GM21619 (cell line): Measurements from ENCODE around the gene TBRG4.

Experiments
- ATAC-seq: cut with Tn5 transposase; IDR thresholded peaks from one replicate; pipeline ENCODE4 v1.9.1; 2021; ENCODE audit not compliant: unreplicated experiment

TBRG4 gene

DNA sequence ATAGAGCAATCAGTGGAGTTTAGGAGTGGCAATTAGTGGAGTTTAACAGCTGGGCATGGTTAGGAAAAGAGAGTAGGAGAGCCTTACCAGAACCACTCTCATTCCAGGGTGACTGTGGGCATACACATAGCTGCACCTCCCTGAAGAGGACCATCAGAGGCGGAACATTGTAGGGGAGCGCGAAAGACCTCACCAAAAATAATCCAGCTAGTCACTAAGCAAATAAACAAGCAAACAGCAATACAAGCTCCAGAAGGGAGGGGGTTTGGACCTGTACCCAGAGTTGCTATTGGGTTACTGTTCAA, 18.6 kb downstream of the TBRG4 start:
- ATAC-seq: no peak

DNA sequence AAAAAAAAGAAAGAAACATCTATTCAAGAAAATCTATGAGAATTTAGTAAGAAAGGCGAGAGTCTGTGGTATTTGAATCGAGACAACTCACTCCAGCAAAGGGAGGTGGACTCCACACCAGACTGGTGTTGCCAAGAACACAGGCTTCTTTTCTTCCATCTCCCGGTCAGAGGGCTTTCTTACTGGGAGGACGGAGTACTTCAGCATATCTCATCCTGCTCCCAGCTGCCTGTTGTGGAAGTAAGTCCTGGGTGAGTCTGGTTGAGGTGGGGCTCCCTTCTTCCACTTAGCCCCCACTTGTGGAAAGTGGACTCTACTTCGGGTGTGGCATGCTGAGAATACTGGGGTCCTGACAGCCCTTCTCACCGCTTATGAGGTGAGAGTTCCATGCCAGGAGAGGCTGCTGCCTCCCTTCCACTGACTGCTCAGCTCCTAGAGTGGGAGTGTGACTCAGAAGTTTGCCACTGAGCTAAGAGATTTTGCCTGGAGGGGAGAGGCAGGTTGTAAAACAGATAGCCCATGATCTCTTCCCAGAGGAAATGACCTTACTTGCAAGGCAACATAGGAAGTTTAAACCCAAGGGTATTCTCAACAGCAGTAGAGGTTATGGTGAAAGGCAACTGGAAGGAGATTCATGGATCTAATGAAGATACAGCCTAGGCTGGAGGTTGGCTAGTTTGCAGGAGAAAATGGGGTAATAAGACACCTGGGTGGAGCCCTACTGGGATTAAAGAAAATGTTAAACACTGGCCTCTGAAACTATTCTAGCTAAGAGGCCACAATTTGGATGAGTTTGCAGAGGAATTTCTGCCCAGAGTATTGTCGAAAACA, 19.2 kb downstream of the TBRG4 start:
- ATAC-seq: no peak

DNA sequence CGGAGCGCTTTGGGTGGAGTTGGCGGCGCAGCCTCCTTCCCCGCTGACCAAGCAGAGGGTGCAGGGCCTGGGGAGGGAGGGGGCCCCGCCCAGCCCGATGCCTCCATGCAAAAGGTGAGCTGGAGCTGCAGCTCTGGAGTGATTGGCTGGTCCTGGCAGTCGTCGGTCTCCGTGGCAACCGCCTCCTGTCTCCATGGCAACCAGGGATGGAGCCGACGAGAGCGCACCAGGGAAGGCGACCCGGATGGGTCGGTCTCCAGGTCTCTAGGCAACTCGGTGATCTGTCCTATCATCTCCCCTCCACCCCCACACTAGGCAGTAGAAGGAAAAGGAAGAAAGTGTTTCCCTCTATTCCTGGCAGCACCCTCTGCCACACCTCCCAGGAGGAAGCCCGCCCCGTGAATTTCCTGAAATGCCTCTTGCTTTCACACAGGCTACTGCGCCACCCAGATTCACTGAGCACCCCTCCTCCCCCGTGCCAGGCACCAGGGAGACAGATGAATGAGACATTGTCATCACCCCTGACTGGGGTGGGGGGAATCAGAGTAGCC, 22.1 kb downstream of the TBRG4 start:
- no peak for ATAC-seq

DNA sequence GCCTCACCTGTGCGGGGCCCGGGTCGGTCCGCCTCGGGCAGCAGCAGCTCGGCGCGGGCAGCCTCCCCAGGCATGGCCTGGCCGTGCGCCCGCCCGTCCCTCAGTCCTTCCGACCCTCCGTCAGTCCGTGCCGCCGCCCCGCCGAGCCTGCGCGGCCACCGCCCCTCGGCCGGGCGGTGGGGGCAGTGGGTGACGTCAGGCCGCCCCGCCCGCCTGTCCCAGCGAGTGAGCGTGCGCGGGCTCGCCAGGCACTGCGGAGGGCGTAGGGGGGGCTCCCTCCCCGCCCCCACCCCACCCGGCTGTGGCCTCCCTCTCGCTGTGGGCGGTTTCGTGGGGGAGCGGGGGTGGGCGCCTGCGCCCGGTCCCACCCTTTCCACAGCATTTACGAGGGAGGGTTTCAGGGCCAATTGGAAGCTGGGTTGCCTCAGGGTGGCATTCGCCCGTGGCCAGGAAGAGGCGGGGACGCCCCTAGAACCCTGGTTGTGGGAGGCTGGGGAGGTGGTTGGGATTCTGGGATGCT, 22.6 kb downstream of the TBRG4 start, which contains the start of gene NACAD:
NACAD (minus strand) TSS at position 149 of the 520 bp plus-strand sequence; CDS start at position 74, 75 bp downstream.
- ATAC-seq: no peak

- no peak for ATAC-seq
These were observed 23.3 kb downstream of the TBRG4 start for GRCh38 chr7:45088146-45088701.

DNA sequence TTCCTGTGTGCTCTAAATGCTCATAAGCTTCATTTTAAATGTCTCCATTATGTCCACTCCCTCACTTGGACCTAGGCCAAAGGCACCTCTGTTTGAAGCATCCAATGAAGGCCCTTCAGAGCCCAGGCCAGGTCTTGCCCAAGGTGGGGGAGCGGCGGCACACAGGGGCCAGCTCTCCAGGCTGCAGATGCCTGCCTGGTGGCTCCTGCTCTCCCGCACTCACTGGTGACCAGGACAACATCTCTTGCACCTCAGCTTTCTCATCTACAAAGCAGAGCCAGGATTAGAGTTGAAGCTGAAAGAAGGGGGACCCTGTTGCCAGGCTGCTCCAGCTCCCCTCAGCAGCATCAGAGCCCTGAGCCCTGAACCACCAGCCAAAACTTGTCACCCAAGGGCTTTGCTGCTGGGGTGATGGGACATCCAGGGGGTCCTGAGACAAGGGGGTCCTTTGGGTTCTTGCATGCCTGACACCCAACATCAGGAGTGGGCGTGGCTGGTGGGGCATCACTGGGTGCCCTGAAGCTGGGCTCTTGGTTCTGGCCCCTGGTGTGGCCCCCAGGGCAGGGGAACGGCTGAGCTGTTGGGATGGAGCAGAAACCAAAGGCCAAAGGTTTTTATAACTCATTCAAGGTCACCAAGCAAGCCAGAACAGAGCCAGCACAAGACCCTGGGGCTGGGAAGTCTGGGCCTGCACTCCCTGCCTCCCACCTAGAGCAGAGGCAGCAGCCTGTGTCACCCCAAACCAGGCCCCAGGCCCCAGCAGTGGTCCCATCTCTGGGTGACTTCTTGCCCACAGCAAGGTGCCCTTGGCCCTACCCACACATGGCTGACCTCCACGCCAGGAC, 24.0 kb downstream of the TBRG4 start:
- no peak for ATAC-seq

DNA sequence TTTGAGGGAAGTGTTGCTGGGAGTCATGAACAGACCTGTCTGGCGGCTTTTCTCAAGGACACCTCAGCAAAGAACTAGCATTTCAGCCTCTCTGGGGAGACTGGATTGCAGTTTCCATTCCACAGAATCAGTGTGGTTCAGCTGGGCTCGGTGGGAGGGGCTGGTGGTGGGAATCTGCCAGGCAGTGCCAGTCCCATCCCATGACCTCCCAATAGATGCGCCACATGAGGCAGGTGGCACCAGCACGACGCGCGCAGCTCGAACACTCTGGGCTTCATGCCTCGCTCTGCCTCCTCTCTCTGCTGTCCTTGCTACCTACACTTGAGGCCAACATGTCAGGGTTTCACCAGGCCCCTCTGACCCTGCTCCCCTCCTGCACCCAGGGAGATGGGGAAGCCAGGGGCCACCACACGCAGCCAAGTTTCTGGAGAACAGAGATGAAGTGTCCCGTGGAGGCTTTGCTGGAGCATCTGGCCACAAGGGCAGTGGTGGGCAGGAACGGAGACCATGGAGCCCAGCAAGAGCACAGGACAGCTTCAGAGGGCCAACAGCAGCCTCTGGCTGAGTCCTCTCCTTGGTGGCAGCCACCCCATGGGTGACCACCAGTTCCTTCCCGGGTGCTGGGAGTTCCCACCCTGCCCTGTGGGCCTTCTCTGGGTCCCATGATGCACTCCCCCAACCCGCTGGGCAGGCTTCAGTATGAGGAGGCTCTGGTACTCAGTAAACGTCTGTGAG, 25.0 kb downstream of the TBRG4 start:
- no peak for ATAC-seq

DNA sequence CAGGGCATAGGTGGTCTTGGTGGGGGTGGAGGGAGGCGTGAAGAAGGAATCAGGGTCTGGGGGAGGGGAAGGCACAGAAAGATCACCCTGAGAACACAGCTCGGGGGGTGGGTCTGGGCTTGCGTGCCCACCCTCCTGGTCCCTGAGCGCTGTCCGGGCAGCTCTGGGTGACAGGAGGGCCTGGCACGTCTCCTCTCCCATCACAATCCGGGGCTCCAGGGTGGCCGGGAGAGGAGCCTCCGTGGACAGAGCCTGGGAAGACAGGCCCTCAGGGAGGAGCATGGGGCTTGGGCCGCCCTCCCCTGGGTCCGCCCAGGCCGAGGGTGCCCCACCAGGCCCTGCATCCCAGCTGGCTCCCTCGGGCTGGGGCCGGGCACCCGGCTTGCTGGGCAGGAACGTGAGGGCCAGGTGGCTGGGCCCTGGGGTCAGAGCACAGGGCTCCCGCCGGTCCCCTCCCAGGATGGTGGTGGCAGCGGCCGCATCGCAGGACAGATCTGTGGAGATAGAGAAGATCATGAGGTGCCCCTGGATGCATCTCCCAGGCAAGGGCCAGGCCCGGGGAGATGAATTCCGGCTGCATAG, 25.8 kb downstream of the TBRG4 start:
- no peak for ATAC-seq

DNA sequence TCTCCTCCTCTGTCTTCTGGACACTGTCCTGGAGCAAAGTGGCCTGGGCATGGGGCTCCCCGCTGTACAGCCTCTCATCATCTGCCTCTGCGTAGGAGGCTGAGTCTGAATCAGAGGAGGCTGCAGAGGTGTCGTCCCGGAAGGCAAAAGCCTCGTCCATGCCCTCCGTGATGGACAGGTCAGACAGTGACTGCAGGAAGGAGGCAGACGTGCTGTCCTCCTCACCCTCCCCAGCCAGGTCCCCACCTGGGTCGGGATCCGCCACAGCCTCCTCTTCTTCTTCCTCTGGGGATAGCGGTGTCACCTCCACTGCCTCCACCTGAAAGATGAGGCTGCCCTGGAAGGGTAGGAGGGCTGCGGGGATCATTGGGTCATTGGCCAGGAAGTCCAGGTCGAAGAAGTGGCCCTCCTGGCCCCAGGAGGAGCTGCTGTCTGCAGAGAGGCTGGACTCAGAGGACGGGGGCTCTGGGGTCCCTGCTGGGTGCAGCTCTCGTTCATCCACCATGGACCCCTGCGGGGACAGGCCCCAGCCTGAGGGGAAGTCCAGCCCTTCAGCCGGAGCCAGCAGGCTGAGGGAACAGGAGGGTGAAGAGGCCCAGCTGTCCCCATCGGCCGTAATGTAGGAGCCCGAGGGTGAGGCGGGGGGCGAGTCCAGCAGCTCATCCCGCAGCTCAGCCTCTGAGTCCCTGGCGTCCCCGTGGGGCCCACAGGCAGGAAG, 26.4 kb downstream of the TBRG4 start:
- no peak for ATAC-seq

DNA sequence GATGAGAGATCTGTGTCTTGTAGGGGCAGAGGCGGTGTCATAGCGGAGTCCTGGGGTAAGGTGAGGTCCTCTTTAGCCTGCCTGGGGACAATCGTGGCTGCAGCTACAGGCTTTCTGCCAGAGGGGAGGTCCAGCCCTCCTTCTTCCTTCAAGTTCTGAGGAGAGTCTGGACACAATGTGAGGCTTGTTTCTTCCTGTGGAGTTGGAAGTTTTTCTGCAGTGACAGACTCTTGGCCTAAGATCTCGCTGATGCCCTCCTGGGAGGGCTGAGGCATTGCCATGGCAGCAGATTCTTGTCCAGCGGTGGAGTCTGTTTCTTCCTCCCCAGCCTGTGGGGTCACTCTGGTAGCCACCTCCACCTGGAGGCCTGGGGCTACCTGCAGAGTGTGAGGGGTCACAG, 27.2 kb downstream of the TBRG4 start:
- ATAC-seq: no peak

GRCh38 chr7:45082831-45083331, 28.6 kb downstream of the TBRG4 start:
- no peak for ATAC-seq

DNA sequence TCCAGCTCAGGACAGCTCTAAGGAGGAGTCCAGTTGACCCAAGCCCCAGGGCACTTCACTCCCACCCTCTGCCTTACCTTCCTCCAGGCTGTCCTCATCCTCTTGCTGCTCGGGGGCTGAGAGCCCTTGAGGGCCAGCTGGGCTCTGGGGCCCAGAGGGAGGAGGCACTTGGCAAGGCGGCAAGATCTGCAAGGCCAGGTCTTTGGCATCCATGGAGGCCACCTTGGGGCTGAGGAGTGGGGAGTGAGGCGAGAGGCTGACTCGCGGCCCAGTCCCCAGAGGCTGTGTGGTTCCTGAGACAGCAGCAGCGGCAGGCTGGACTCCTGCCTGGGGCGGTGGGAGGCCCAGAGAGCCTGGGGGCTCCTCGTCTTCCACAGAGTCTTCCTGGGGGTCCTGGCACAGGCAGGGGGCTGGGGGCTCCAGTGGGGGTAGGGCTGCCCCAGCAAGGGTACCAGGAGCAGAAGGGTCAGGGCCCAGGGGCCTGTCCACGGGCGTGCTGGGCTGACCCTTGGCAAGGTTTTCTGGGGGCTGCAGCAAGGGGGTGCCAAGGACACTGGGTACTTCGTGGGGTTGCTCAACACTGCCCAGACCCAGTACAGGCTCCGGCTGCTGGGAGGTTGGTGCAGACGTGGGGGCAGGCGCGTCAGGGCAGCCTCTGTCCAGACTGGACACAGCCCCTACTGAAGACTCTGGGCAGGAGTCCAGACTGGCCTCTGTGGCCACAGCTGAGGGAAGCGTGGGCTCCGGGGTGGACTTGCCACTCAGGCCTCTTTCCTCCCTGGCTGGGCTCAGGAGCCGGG, 29.3 kb downstream of the TBRG4 start:
- no peak for ATAC-seq

DNA sequence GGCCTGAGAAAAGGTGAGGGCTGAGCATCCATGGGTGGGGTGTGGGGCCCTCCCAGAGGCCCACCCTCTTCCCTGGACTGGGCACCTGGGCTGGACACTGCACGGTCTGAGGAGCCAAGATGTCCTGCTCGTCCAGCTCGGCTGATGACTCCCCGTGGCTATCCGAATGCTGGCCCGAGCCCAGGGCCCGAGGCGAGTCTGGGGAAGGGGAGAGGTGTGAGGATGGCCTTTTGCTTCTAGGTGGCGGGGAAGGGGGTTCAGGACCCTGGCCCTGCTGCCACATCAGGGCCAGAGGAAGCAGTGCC, 29.9 kb downstream of the TBRG4 start:
- no peak for ATAC-seq

- ATAC-seq: no peak
These were observed 30.4 kb downstream of the TBRG4 start for GRCh38 chr7:45080958-45081669.

- ATAC-seq: no peak
These were observed 31.1 kb downstream of the TBRG4 start for GRCh38 chr7:45080265-45080957.

DNA sequence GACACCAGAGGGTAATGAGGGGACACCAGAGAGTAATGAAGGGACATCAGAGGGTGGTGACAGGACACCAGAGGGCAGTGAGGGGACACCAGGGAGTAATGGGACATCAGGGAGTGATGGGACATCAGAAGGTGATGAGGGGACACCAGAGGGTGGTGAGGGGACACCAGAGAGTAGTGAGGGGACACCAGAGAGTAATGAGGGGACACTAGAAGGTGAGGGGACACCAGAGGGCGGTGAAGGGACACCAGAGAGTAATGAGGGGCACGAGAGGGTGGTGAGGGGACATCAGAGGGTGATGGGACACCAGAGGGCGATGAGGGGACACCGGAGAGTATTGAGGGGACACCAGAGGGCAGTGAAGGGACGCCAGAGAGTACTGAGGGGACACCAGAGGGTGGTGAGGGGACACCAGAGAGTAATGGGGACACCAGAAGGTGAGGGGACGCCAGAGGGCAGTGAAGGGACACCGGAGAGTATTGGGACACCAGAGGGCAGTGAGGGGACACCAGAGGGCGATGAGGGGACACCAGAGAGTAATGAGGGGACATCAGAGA, 33.3 kb downstream of the TBRG4 start:
- no peak for ATAC-seq

GRCh38 chr7:45077579-45077978, 33.9 kb downstream of the TBRG4 start:
- no peak for ATAC-seq
